Subcutaneous adipose tissue (tissue), 4 donors: ENCODE results near the gene OR12D2. TPM values are rescaled to one million over a fixed set of nuclear protein-coding genes. Genes with fewer than 3 reads are reported as not detected.

ENCODE experiments used
- CTCF ChIP-seq: fragments of 450-650 bp; IDR thresholded peaks from one replicate; pipeline ENCODE4 v1.5.1; 2016; ENCODE audit warnings: low read depth, mild to moderate bottlenecking, control low read depth, antibody characterized with exemption, moderate library complexity
- total RNA-seq, 4 donors: library from RNA; depleted of rRNA; stranded (reverse); fragments of >200 nt; gene quantifications; one replicate each; pipeline ENCODE4 v1.1.0, GENCODE V29; 2016

Gene OR12D2
- total RNA-seq: not detected

GRCh38 chr6:29395331-29395730 is at the start of gene OR12D2:
OR12D2 (plus strand) TSS chr6:29395631; CDS start chr6:29396700, 1,069 bp downstream.
- TF ChIP-seq CTCF: no peak

GRCh38 chr6:29354980-29355379 is 40.5 kb upstream of the OR12D2 start:
- no peak for TF ChIP-seq CTCF

- TF ChIP-seq CTCF: no peak
Observed at GRCh38 chr6:29355603-29356002, 39.8 kb upstream of the OR12D2 start.

GRCh38 chr6:29368765-29369164 is 26.7 kb upstream of the OR12D2 start, which contains the start of gene OR5V1:
OR5V1 (minus strand) TSS chr6:29368865; CDS start chr6:29356195, 12,670 bp downstream.
- TF ChIP-seq CTCF: no peak

GRCh38 chr6:29375191-29375590 is 20.2 kb upstream of the OR12D2 start, which contains the start of gene OR12D3:
OR12D3 (minus strand) TSS chr6:29375291; CDS start chr6:29375287, 4 bp downstream.
- no peak for TF ChIP-seq CTCF

- no peak for TF ChIP-seq CTCF
Observed at GRCh38 chr6:29376003-29376402, 19.4 kb upstream of the OR12D2 start.

- TF ChIP-seq CTCF: no peak
Observed at GRCh38 chr6:29388533-29388932, 6.9 kb upstream of the OR12D2 start.

- no peak for TF ChIP-seq CTCF
Observed at GRCh38 chr6:29399525-29399924, 4.1 kb downstream of the OR12D2 start.
